Caco-2 (cell line): ENCODE measurements around the gene BCAS3. TPM values are rescaled to one million over a fixed set of nuclear protein-coding genes. Genes with fewer than 3 reads are reported as not detected.

ENCODE experiments used
- BruUV-seq: library from RNA; stranded (reverse); fragments of 400-500 nt; replicated peaks from 2 replicates; lab custom pipeline; 2021; lab: Mats Ljungman, UMichigan
- CTCF ChIA-PET: fragments of 300-600 bp; sonication (Branson Sonifier 250); formaldehyde crosslinking; loops from one replicate; lab custom pipeline; 2022; ENCODE audit warnings: antibody characterized with exemption; lab: Charles Lee
- POLR2A ChIA-PET: fragments of 300-600 bp; sonication (Branson Sonifier 250); formaldehyde crosslinking; loops from one replicate; lab custom pipeline; 2022; ENCODE audit warnings: antibody characterized with exemption; lab: Charles Lee
- DNase-seq, 2 experiments: peaks; one replicate each; pipeline versions ENCODE4 v3.0.0 to v3.0.0-alpha.2; 2020 to 2022
- H3K27me3 ChIP-seq: replicated peaks from 2 replicates; pipeline ENCODE4 v1.6.0; 2011; ENCODE audit warnings: low read length; ENCODE audit not compliant: control insufficient read depth, insufficient read depth
- H3K36me3 ChIP-seq: 2 replicates; pipeline ENCODE4 v1.5.1; 2011; ENCODE audit warnings: low read length; ENCODE audit not compliant: control insufficient read depth, insufficient read depth
- H3K4me1 ChIP-seq: fragments of 250-450 bp; sonication (Bioruptor Pico); 2 replicates; pipeline ENCODE4 v1.5.1; 2020; ENCODE audit warnings: mild to moderate bottlenecking
- H3K4me3 ChIP-seq: 2 replicates; pipeline ENCODE4 v1.5.1; 2011; ENCODE audit warnings: low read depth, mild to moderate bottlenecking, control low read depth, low read length
- H3K9me3 ChIP-seq: fragments of 250-450 bp; sonication (Bioruptor Pico); 2 replicates; pipeline ENCODE4 v1.5.1; 2020; ENCODE audit warnings: mild to moderate bottlenecking, moderate library complexity
- H3K27ac Mint-ChIP-seq: one replicate; pipeline ENCODE4 v1.8.0; 2022; ENCODE audit warnings: mixed read lengths; ENCODE audit not compliant: unreplicated experiment
- H3K27me3 Mint-ChIP-seq: one replicate; pipeline ENCODE4 v1.8.0; 2022; ENCODE audit warnings: mixed read lengths; ENCODE audit not compliant: insufficient read depth, unreplicated experiment
- H3K36me3 Mint-ChIP-seq: one replicate; pipeline ENCODE4 v1.8.0; 2022; ENCODE audit warnings: mild to moderate bottlenecking, mixed read lengths; ENCODE audit not compliant: insufficient read depth, unreplicated experiment
- H3K4me1 Mint-ChIP-seq: one replicate; pipeline ENCODE4 v1.8.0; 2022; ENCODE audit warnings: low read depth, mixed read lengths; ENCODE audit not compliant: unreplicated experiment
- H3K4me3 Mint-ChIP-seq: one replicate; pipeline ENCODE4 v1.8.0; 2022; ENCODE audit warnings: mild to moderate bottlenecking, moderate library complexity, mixed read lengths; ENCODE audit not compliant: unreplicated experiment
- H3K9me3 Mint-ChIP-seq: one replicate; pipeline ENCODE4 v1.8.0; 2022; ENCODE audit warnings: mixed read lengths; ENCODE audit not compliant: unreplicated experiment
- CTCF ChIP-seq, 2 experiments: fragments of 200-600 bp in 1 of 2; IDR thresholded peaks; 1 replicate in 1 of 2; 2 replicates in 1 of 2; pipeline versions ENCODE4 v1.5.1 to v1.8.0; 2011 to 2022; ENCODE audit warnings: antibody characterized with exemption in 1 of 2, control low read depth in 1 of 2, inconsistent platforms in 1 of 2, low read depth in 1 of 2, low read length in 1 of 2, mild to moderate bottlenecking in 1 of 2, moderate library complexity in 1 of 2; ENCODE audit not compliant: insufficient read depth in 1 of 2, severe bottlenecking in 1 of 2, unreplicated experiment in 1 of 2
- intact Hi-C: fragments of 100-400 bp; cut with micrococcal nuclease; formaldehyde crosslinking; loops from one replicate; pipeline ENCODE4 v1.10.0; 2022; ENCODE audit not compliant: unreplicated experiment
- total RNA-seq: library from RNA; stranded (reverse); gene quantifications from 2 replicates; pipeline ENCODE4 v1.2.3, GENCODE V29; 2022

The BCAS3 gene
- total RNA-seq, 1 experiment from 2014 or later = 44.1 TPM

GRCh38 chr17:60680754-60681153 is 3.1 kb downstream of the BCAS3 start:
- no peaks in the 10 kb centered on the region for H3K36me3 ChIP-seq
- ChIA-PET POLR2A (no interaction called here), CTCF (no interaction called here)
- H3K36me3 Mint-ChIP-seq = peaks cover 10% of the 10 kb centered on the region
- intact Hi-C loops = no loop called here
- peaks cover 13% of the 10 kb centered on the region for H3K4me1 Mint-ChIP-seq
- no peak for DNase-seq
- TF ChIP-seq CTCF (IDR thresholded peaks at IDR 0.05; ENCODE audit: insufficient read depth in 1 of 2, low read depth in 1 of 2, low read length in 1 of 2, severe bottlenecking in 1 of 2, unreplicated experiment in 1 of 2) = no peak
- no peaks in the 10 kb centered on the region for H3K27me3 Mint-ChIP-seq
- no peaks in the 10 kb centered on the region for H3K9me3 ChIP-seq
- no peak overlapping the region for H3K4me3 ChIP-seq
- no peak overlapping the region for H3K27ac Mint-ChIP-seq
- peaks cover 3% of the 10 kb centered on the region; the same call in 1 of the 2 replicates for H3K4me1 ChIP-seq
- H3K4me3 Mint-ChIP-seq = no peak overlapping the region
- no peaks in the 10 kb centered on the region for H3K27me3 ChIP-seq
- BruUV-seq = no TSS peak
- H3K9me3 Mint-ChIP-seq = no peaks in the 10 kb centered on the region

GRCh38 chr17:60685437-60685836 is 7.8 kb downstream of the BCAS3 start:
- Histone ChIP-seq H3K27me3 (no peaks in the 10 kb centered on the region), H3K9me3 (no peaks in the 10 kb centered on the region), H3K4me3 (no peak overlapping the region), H3K4me1 (no peaks in the 10 kb centered on the region; the same call in 1 of the 2 replicates), H3K36me3 (no peaks in the 10 kb centered on the region; the same call in 1 of the 2 replicates)
- ChIA-PET POLR2A (no interaction called here), CTCF (no interaction called here)
- H3K27me3 Mint-ChIP-seq = no peaks in the 10 kb centered on the region
- no peaks in the 10 kb centered on the region for H3K9me3 Mint-ChIP-seq
- no peak for TF ChIP-seq CTCF (IDR thresholded peaks at IDR 0.05; ENCODE audit: insufficient read depth in 1 of 2, low read depth in 1 of 2, low read length in 1 of 2, severe bottlenecking in 1 of 2, unreplicated experiment in 1 of 2)
- H3K27ac Mint-ChIP-seq = no peak overlapping the region
- no peaks in the 10 kb centered on the region for H3K36me3 Mint-ChIP-seq
- no peak overlapping the region for H3K4me3 Mint-ChIP-seq
- DNase-seq = no peak
- BruUV-seq = no TSS peak
- intact Hi-C loops = no loop called here
- no peaks in the 10 kb centered on the region for H3K4me1 Mint-ChIP-seq

GRCh38 chr17:60695960-60696359 is 18.3 kb downstream of the BCAS3 start:
- no peak for DNase-seq
- intact Hi-C loops = no loop called here
- no peaks in the 10 kb centered on the region for H3K36me3 Mint-ChIP-seq
- Histone ChIP-seq H3K4me1 (no peaks in the 10 kb centered on the region), H3K27me3 (no peaks in the 10 kb centered on the region), H3K36me3 (no peaks in the 10 kb centered on the region), H3K4me3 (no peak overlapping the region), H3K9me3 (no peaks in the 10 kb centered on the region)
- H3K4me3 Mint-ChIP-seq = no peak overlapping the region
- H3K9me3 Mint-ChIP-seq = no peaks in the 10 kb centered on the region
- no peaks in the 10 kb centered on the region for H3K4me1 Mint-ChIP-seq
- POLR2A ChIA-PET = no interaction called here
- CTCF ChIA-PET = no interaction called here
- no peak for TF ChIP-seq CTCF (IDR thresholded peaks at IDR 0.05; ENCODE audit: insufficient read depth in 1 of 2, low read depth in 1 of 2, low read length in 1 of 2, severe bottlenecking in 1 of 2, unreplicated experiment in 1 of 2)
- H3K27ac Mint-ChIP-seq = no peak overlapping the region
- no TSS peak for BruUV-seq
- H3K27me3 Mint-ChIP-seq = no peaks in the 10 kb centered on the region
